GM12878 (cell line): ENCODE measurements around the gene KRTAP10-3. TPM values are rescaled to one million over a fixed set of nuclear protein-coding genes. Genes with fewer than 3 reads are reported as not detected.

Experiments
- ATAC-seq: fragments of 200-7000 bp; cut with Tn5 transposase; 3 replicates; pipeline ENCODE4 v1.9.1; 2020; ENCODE audit warnings: mild to moderate bottlenecking, moderate library complexity
- BruUV-seq: library from RNA; stranded (reverse); fragments of 400-500 nt; replicated peaks from 2 replicates; lab custom pipeline; 2021; lab: Mats Ljungman, UMichigan
- CTCF ChIA-PET: fragments of 300-600 bp; sonication (Branson Sonifier 250); formaldehyde crosslinking; extraction: SDS; loops from one replicate; lab custom pipeline; 2021; ENCODE audit warnings: inconsistent platforms; lab: Yijun Ruan, JAX
- POLR2A ChIA-PET: fragments of 350-600 bp; formaldehyde crosslinking; extraction: SDS; loops from one replicate; lab custom pipeline; 2021; ENCODE audit warnings: inconsistent platforms; lab: Charles Lee
- RAD21 ChIA-PET: fragments of 300-600 bp; sonication (Branson Sonifier 250); formaldehyde crosslinking; loops from one replicate; lab custom pipeline; 2023; ENCODE audit warnings: antibody characterized with exemption; ENCODE audit not compliant: unreplicated experiment; lab: Charles Lee
- SMC1A ChIA-PET: fragments of 300-600 bp; sonication (Branson Sonifier 250); formaldehyde crosslinking; loops from one replicate; lab custom pipeline; 2023; ENCODE audit not compliant: unreplicated experiment, uncharacterized antibody; lab: Charles Lee
- DNase-seq: peaks from one replicate; pipeline ENCODE4 v3.0.0-alpha.2; 2011; ENCODE audit warnings: low read depth, low spot score
- FAIRE-seq: peaks from 3 replicates; lab custom pipeline; 2011; peaks lifted over from hg19 to GRCh38; lab: Jason Lieb, UNC
- H2AFZ ChIP-seq: 2 replicates; pipeline ENCODE4 v1.6.0; 2011; ENCODE audit warnings: low read depth, low read length, control low read depth; ENCODE audit not compliant: control insufficient read depth
- H3K27ac ChIP-seq: 2 replicates; pipeline ENCODE4 v1.5.1; 2011; ENCODE audit warnings: control low read depth; ENCODE audit not compliant: control insufficient read depth, insufficient read depth
- H3K27me3 ChIP-seq, 2 experiments: replicated peaks in 1 of 2; 2 replicates each; pipeline versions ENCODE4 v1.6.0 to v1.6.1; 2011; ENCODE audit warnings: low read length in 1 of 2; ENCODE audit not compliant: control insufficient read depth in 2 of 2, insufficient read depth in 2 of 2
- H3K36me3 ChIP-seq, 2 experiments: 2 replicates each; pipeline ENCODE4 v1.5.1; 2011; ENCODE audit warnings: low read length in 1 of 2; ENCODE audit not compliant: control insufficient read depth in 2 of 2, insufficient read depth in 2 of 2
- H3K4me1 ChIP-seq: 2 replicates; pipeline ENCODE4 v1.6.1; 2011; ENCODE audit warnings: mild to moderate bottlenecking, low read length, moderate library complexity, mixed read lengths; ENCODE audit not compliant: control insufficient read depth, insufficient read depth
- H3K4me2 ChIP-seq: 2 replicates; pipeline ENCODE4 v1.6.0; 2011; ENCODE audit warnings: control low read depth; ENCODE audit not compliant: control insufficient read depth, insufficient read depth
- H3K4me3 ChIP-seq: fragments of 200-600 bp; sonication (generic); 2 replicates; pipeline ENCODE4 v1.5.1; 2016
- H3K79me2 ChIP-seq: 2 replicates; pipeline ENCODE4 v1.6.0; 2011; ENCODE audit warnings: low read length; ENCODE audit not compliant: control insufficient read depth, insufficient read depth
- H3K9ac ChIP-seq: 2 replicates; pipeline ENCODE4 v1.8.0; 2011; ENCODE audit warnings: low read length, control low read depth, mixed read lengths; ENCODE audit not compliant: control insufficient read depth, insufficient read depth
- H3K9me3 ChIP-seq: replicated peaks from 3 replicates; pipeline ENCODE4 v1.5.1; 2011; ENCODE audit warnings: mild to moderate bottlenecking, low read length; ENCODE audit not compliant: control insufficient read depth, insufficient read depth
- H4K20me1 ChIP-seq: 2 replicates; pipeline ENCODE4 v1.6.0; 2011; ENCODE audit not compliant: control insufficient read depth, insufficient read depth
- MTA2 ChIP-seq: fragments of 450-650 bp; IDR thresholded peaks from 2 replicates; pipeline ENCODE4 v1.6.1; 2016; ENCODE audit warnings: low read depth, mild to moderate bottlenecking, moderate library complexity
- NR2C1 ChIP-seq: fragments of 450-650 bp; IDR thresholded peaks from 2 replicates; pipeline ENCODE4 v1.6.1; 2017; ENCODE audit warnings: antibody characterized with exemption, mild to moderate bottlenecking, moderate library complexity
- NRF1 ChIP-seq: conservative IDR thresholded peaks from 2 replicates; pipeline ENCODE4 v1.6.1; 2011; ENCODE audit warnings: mild to moderate bottlenecking, low read depth, low read length, improper control_type of control experiment
- WGBS: methylation state at CpG from one replicate; pipeline ENCODE4 v1.1.6; 2016; ENCODE audit warnings: low lambda C conversion rate; ENCODE audit not compliant: insufficient replicate concordance, insufficient coverage; ENCODE audit errors: missing lambda C conversion rate; 5-methylcytosine and 5-hydroxymethylcytosine counted together
- in situ Hi-C: fragments of 300-500 bp; cut with MboI; formaldehyde crosslinking; loops from 9 replicates; pipeline ENCODE4 v1.14.3; 2018; ENCODE audit warnings: mixed read lengths
- intact Hi-C: fragments of 100-400 bp; cut with micrococcal nuclease; formaldehyde crosslinking; loops from one replicate; pipeline ENCODE4 v1.14.2; 2022; ENCODE audit not compliant: unreplicated experiment
- polyA plus RNA-seq, 11 experiments: library from polyadenylated mRNA; depleted of rRNA in 4 of 11; unstranded in 6 of 11; stranded (reverse) in 5 of 11; fragments of >200 nt; fragmentation: Nextera tagmentation in 4 of 11; fragmentation: Illumina TruSeq in 1 of 11; extraction: Ambion mirVana in 4 of 11; extraction: Trizol in 1 of 11; gene quantifications; 1 replicate in 1 of 11; 2 replicates in 10 of 11; pipeline versions ENCODE4 v1.2.1 to v1.2.3, GENCODE V29; 2011 to 2016; ENCODE audit warnings: inconsistent platforms in 2 of 11, missing spikeins in 2 of 11, low read depth in 1 of 11
- total RNA-seq, 4 experiments: library from RNA; depleted of rRNA in 3 of 4; stranded (reverse); fragments of >200 nt in 3 of 4; fragmentation: Illumina TruSeq in 1 of 4; extraction: Trizol in 1 of 4; gene quantifications; 2 replicates each; pipeline versions ENCODE4 v1.2.1 to v1.2.3, GENCODE V29; 2013 to 2021
- TF ChIP-seq, protein P1 (sequence below): fragments of 450-650 bp; IDR thresholded peaks from 2 replicates; pipeline ENCODE4 v1.6.1; 2018; ENCODE audit warnings: borderline replicate concordance, mild to moderate bottlenecking; ENCODE audit not compliant: partially characterized antibody
- TF ChIP-seq, protein P2 (sequence below): fragments of 450-650 bp; IDR thresholded peaks from 2 replicates; pipeline ENCODE4 v1.6.1; 2017; ENCODE audit warnings: low read depth, mild to moderate bottlenecking, moderate library complexity
- TF ChIP-seq, protein P3 (sequence below): fragments of 450-650 bp; formaldehyde crosslinking; IDR thresholded peaks from 2 replicates; pipeline ENCODE4 v1.4.0; 2022; ENCODE audit warnings: mild to moderate bottlenecking, moderate library complexity

Gene KRTAP10-3
- total and polyA plus RNA-seq, 10 of the 15 experiments (the other 5 are each of a cell fraction or from before 2014, with no cell fraction given), result not detected

DNA sequence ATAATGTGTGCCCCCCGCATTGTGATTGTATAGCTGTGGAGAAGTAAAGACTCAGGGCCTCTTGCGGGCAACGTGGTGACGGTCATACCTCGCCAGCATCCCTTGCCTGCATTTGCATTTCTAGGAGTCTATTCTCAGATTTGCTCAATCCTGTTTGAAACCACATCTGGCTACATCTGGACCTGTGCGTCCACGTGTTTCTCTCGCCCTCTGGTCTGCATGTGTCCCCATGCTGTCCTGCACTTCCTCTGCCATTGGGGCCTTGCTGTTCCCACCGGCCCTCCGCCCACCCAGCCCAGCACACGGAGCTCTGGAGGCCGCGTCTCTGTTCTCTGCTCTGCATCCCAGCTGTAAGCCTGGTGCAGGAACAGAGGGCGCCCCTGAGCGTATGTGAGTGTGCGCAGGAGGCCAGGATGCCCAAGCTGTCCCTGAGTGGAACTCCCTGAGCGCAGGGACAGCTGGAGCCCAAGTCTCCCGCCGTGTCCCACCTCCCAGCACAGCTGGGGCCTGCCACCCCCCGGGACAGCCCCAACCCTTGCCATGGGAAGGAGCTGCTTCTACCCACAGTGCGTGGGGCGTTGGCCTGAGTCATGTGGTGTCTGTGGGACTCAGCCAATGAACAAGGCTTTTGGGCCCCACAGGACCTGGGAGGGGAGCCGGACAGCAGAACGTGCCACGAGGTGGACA lies 8.9 kb downstream of the KRTAP10-3 start:
- Histone ChIP-seq H3K36me3 (no peaks in the 10 kb centered on the region), H3K27me3 (no peaks in the 10 kb centered on the region), H3K27ac (no peak overlapping the region), H3K4me2 (no peak overlapping the region), H3K9me3 (no peaks in the 10 kb centered on the region; the same call in 2 of the 3 replicates), H3K4me1 (no peaks in the 10 kb centered on the region), H3K9ac (no peak overlapping the region), H2AFZ (no peak overlapping the region), H4K20me1 (no peaks in the 10 kb centered on the region), H3K4me3 (no peak overlapping the region), H3K79me2 (no peaks in the 10 kb centered on the region)
- no TSS peak for BruUV-seq
- 45% methylated on average over 25 of the region's 25 CpGs for WGBS
- CTCF ChIA-PET, result no interaction called here
- no peak for FAIRE-seq
- no peak for ATAC-seq
- RAD21 ChIA-PET, result interaction anchor here (0.6 kb wide), 1 partner anchor 1530 kb away, joined by 4 read pairs; no protein-coding TSS in a partner anchor
- POLR2A ChIA-PET, result no interaction called here
- in situ Hi-C loops (no loop called here), intact Hi-C loops (no loop called here)
- no peak for DNase-seq
- TF ChIP-seq, protein P1, sequence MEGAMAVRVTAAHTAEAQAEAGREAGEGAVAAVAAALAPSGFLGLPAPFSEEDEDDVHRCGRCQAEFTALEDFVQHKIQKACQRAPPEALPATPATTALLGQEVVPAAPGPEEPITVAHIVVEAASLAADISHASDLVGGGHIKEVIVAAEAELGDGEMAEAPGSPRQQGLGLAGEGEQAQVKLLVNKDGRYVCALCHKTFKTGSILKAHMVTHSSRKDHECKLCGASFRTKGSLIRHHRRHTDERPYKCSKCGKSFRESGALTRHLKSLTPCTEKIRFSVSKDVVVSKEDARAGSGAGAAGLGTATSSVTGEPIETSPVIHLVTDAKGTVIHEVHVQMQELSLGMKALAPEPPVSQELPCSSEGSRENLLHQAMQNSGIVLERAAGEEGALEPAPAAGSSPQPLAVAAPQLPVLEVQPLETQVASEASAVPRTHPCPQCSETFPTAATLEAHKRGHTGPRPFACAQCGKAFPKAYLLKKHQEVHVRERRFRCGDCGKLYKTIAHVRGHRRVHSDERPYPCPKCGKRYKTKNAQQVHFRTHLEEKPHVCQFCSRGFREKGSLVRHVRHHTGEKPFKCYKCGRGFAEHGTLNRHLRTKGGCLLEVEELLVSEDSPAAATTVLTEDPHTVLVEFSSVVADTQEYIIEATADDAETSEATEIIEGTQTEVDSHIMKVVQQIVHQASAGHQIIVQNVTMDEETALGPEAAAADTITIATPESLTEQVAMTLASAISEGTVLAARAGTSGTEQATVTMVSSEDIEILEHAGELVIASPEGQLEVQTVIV, result no peak
- TF ChIP-seq NRF1 (no peak), MTA2 (no peak), NR2C1 (no peak)
- TF ChIP-seq, protein P2, sequence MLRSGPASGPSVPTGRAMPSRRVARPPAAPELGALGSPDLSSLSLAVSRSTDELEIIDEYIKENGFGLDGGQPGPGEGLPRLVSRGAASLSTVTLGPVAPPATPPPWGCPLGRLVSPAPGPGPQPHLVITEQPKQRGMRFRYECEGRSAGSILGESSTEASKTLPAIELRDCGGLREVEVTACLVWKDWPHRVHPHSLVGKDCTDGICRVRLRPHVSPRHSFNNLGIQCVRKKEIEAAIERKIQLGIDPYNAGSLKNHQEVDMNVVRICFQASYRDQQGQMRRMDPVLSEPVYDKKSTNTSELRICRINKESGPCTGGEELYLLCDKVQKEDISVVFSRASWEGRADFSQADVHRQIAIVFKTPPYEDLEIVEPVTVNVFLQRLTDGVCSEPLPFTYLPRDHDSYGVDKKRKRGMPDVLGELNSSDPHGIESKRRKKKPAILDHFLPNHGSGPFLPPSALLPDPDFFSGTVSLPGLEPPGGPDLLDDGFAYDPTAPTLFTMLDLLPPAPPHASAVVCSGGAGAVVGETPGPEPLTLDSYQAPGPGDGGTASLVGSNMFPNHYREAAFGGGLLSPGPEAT, result no peak
- TF ChIP-seq, protein P3, sequence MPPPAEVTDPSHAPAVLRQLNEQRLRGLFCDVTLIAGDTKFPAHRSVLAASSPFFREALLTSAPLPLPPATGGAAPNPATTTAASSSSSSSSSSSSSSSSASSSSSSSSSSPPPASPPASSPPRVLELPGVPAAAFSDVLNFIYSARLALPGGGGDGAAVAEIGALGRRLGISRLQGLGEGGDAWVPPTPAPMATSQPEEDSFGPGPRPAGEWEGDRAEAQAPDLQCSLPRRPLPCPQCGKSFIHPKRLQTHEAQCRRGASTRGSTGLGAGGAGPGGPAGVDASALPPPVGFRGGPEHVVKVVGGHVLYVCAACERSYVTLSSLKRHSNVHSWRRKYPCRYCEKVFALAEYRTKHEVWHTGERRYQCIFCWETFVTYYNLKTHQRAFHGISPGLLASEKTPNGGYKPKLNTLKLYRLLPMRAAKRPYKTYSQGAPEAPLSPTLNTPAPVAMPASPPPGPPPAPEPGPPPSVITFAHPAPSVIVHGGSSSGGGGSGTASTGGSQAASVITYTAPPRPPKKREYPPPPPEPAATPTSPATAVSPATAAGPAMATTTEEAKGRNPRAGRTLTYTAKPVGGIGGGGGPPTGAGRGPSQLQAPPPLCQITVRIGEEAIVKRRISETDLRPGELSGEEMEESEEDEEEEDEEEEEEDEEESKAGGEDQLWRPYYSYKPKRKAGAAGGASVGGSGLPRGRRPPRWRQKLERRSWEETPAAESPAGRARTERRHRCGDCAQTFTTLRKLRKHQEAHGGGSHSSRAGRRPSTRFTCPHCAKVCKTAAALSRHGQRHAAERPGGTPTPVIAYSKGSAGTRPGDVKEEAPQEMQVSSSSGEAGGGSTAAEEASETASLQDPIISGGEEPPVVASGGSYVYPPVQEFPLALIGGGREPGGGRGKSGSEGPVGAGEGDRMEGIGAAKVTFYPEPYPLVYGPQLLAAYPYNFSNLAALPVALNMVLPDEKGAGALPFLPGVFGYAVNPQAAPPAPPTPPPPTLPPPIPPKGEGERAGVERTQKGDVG (CRISPR knock-in tag), result no peak
- SMC1A ChIA-PET, result no interaction called here
